Transverse colon (tissue), 4 donors: Measurements from ENCODE around the gene UGT2B7.

Source experiments
- CTCF ChIP-seq, 5 experiments: fragments of 200-600 bp in 3 of 5; fragments of 450-650 bp in 2 of 5; sonication (generic) in 3 of 5; IDR thresholded peaks; 1 replicate in 2 of 5; 2 replicates in 3 of 5; pipeline ENCODE4 v1.5.1; 2016 to 2017; ENCODE audit warnings: antibody characterized with exemption in 5 of 5, inconsistent platforms in 3 of 5, mild to moderate bottlenecking in 2 of 5, moderate library complexity in 1 of 5
- POLR2AphosphoS5 ChIP-seq, 3 donors: sonication (generic); formaldehyde crosslinking; IDR thresholded peaks; one replicate each; pipeline ENCODE4 v1.6.1; 2016; ENCODE audit warnings: antibody characterized with exemption in 3 of 3

DNA sequence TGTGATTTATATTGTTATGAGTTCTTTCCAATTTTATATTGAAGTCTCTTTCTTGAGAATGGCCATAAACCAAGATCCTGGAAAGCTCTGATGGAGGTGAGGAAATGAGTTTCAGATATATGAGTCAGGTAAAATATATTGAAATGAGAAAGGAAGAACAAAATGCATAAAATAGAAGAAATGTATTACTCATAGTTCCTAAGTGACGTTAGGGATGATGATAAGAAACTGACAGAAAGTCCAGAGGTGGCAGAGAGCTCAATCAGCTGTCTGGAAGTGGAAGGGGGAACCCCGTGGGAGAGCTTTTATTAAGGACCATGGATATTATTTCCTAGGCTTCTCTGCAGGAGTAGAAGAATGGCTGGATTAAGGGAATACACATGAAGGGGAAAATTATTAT, 24.6 kb downstream of the UGT2B7 start:
- no peak for TF ChIP-seq CTCF (IDR thresholded peaks at IDR 0.05)
- TF ChIP-seq POLR2AphosphoS5 (IDR thresholded peaks at IDR 0.05), result no peak
